ENCODE results near the gene PDE4B.

- TF ChIP-seq POLR2A (IDR thresholded peaks at IDR 0.05; ENCODE audit: low read length), result no peak
- TF ChIP-seq GATA1 (IDR thresholded peaks at IDR 0.05; ENCODE audit: low read depth, low read length), result no peak
Observed at GRCh38 chr1:66286307-66286706, 493.6 kb downstream of the PDE4B start.

Measured in erythroblast (primary cell).